Stimulated activated CD4-positive, alpha-beta T cell treated with anti-CD3 and anti-CD28 coated beads, Interleukin-15, amount 100 ng/mL, for 24 hours (primary cell): Measurements from ENCODE around the gene OR1S2.
"Not testable (repeated sequence)": the region's sequence is repeated elsewhere in the genome, so short reads cannot be mapped to it uniquely, and the experiment has no call there.

Experiments used
- DNase-seq: peaks from one replicate; pipeline ENCODE4 v3.0.0-alpha.2; 2020

Gene OR1S2

DNA sequence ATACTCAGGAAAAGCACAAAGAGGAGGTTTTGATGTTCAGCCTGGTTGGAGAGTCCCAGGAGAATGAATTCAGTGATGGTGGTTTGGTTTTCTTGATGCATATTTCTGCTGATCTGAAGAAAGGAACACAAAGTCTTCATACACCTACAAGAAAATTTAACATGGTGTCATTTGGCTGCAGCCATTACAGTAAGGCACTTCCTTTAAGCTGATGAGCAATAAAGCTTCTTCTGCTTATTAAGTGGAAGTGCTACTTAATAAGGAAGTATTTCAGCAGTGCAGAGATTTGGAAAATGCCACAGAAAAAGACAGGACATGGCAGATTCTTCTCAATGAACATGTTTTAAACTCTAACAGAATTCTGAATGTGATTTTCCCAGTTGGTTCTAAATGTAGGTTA lies at the start of gene OR1S2:
OR1S2 (minus strand) TSS at position 101 of the 400 bp plus-strand sequence; CDS start at position 101, 0 bp downstream.
- no peak for DNase-seq

- no peak for DNase-seq
Observed at GRCh38 chr11:58243954-58244353, 40.0 kb upstream of the OR1S2 start.

DNA sequence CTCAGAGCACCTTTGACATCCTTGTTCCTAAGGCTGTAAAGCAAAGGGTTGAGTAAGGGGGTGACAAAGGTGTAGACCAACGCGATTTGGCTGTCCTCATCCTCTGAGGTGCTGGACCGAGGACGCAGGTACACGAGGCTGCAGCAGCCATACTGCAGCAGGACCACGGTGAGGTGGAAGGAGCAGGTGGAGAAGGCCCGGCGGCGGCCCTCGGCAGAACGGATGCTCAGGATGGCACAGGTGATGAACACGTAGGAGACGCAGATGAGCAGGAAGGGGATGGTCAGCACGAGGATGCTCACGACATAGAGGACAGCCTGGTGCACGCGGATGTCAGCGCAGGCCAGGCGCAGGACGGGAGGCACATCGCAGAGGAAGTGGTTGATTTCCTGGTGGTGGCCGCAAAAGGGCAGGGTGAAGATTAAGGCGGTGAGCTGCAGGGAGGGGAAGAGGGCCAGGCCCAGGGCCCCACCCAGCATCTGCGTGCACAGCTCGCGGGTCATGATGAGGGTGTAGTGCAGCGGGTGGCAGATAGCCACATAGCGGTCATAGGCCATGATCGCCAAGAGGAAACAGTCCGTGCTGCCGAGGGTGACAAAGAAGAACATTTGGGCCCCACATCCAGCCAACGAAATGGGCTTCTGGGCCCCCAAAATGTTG lies 24.1 kb upstream of the OR1S2 start:
- no peak for DNase-seq

GRCh38 chr11:58222721-58223120 lies 18.8 kb upstream of the OR1S2 start:
- DNase-seq, result no peak

DNA sequence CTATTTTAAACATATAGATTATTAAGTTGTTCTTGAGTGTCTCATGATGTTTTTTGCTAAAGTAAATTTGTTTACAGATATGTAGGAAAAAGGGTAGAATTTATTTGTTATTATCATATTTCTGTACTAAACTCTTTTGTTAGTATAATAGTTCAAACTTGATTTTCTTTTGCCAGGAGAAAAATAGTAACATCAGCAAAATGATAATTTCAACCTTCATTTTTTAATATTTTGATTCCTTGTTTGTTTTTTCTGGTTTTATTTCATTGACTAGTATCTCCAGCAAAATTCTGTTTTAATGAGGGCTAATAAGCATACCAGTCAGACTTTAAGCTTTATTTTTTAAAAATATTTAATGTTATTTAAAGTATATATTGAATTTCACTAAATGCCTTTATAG lies 12.5 kb upstream of the OR1S2 start:
- DNase-seq, result no peak

GRCh38 chr11:58212420-58212819 lies 8.5 kb upstream of the OR1S2 start, which contains the start of gene OR1S1:
OR1S1 (plus strand) TSS chr11:58212720.
- DNase-seq, result not testable (repeated sequence)

DNA sequence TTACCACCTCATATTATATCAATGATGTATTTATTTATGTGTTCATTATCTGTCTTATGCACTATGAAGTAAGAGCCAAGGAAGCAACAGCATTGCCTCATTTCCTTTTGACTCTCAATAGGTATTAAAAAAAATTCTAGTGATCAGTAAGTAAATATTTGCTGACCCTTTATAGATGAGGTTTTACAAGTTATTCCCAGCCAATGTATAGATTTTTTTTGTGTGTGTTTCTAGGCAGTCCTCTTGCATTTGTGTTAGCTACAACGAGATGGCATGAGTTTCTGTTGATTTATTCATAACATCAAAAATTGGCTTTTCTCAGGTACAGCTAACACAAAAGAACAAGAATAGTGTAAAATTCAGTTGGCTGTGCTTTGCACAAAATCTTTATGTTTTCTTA lies 4.7 kb downstream of the OR1S2 start:
- DNase-seq, result no peak

DNA sequence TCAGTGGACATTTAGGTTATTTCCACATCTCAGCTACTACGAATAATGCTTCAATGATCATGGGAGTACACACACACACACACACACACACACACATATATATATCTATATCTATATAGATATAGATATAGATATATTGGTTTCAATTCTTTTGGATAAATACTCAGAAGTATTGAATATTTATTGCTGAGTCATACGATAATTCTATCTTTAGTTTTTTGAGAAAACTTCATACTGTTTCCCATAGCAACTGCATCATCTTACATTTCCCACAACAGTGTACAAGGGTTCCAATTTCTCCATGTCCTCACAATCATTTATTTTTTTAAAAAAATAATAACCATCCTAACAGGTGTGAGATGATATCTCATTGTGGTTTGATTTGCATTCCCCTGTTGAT lies 8.0 kb downstream of the OR1S2 start:
- no peak for DNase-seq

GRCh38 chr11:58193391-58193790 lies 10.6 kb downstream of the OR1S2 start:
- DNase-seq, result no peak

- DNase-seq, result no peak
Observed at GRCh38 chr11:58192229-58192628, 11.7 kb downstream of the OR1S2 start.

DNA sequence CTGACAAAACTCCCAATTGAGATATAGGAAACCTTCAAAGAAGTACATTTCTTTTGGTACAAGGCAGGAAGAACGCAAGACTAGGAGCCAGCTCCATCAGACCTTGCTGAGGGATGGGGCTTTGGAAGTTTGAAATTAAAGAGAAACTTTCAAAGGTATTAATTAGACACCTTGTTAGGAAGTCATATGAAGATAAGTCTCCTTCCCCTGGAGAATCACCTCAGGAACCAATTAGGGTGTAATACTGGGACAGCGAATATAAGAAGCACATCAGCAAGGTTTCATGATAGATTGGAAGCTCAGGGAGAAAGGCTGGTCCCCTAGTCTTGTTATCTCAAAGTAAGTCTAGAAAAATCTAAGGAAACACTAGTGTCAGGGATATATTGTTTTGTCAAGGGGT lies 15.2 kb downstream of the OR1S2 start, which contains the start of gene OR9Q2:
OR9Q2 (plus strand) TSS at position 301 of the 400 bp plus-strand sequence. CDS start 1,421 bp downstream, outside the sequence.
- no peak for DNase-seq

- DNase-seq, result no peak
Observed at GRCh38 chr11:58186938-58187337, 17.0 kb downstream of the OR1S2 start.

DNA sequence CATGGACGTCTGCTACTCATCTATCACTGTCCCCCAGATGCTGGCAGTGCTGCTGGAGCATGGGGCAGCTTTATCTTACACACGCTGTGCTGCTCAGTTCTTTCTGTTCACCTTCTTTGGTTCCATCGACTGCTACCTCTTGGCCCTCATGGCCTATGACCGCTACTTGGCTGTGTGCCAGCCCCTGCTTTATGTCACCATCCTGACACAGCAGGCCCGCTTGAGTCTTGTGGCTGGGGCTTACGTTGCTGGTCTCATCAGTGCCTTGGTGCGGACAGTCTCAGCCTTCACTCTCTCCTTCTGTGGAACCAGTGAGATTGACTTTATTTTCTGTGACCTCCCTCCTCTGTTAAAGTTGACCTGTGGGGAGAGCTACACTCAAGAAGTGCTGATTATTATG lies 24.3 kb downstream of the OR1S2 start:
- no peak for DNase-seq

DNA sequence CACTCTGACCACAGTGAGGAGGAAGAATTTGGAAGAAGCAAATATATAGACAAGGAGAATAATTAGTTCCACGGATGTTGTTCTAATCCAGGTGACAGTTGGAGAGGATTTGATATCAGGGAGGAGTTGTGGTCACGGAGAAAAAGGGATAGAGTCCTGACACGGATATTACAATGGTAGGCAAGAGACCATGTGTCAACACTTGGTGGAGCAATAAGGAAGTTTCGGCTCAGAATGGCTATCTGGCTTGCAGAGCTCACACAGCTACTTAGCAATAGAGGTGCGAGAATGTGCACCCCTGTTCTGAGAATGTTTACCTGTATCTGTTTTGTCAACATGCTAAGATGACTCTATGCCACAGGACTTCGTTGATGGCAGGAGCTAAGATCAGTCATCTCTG lies 25.5 kb downstream of the OR1S2 start:
- no peak for DNase-seq

GRCh38 chr11:58177409-58178054 lies 26.4 kb downstream of the OR1S2 start:
- DNase-seq, result no peak

- DNase-seq, result no peak
Observed at GRCh38 chr11:58165504-58166106, 38.3 kb downstream of the OR1S2 start.

DNA sequence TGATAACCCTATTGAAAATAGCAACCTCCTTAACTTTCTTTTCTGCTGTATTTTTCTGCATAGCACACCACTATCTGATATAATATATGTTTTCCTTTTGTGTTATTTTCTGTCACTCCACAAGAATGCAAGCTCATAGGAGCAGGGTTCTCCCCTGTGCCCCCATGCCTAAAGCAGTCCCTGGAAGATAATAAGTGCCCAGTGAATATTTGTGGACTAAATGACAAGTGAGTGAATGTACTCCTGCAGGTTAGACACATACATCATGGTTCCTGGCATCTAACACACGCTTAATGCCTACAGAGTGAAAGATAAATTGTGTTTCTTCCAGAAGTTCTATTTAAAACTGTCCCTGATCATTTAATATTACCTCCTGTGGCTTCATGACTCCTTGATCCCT lies 39.0 kb downstream of the OR1S2 start:
- no peak for DNase-seq

- DNase-seq, result no peak
Observed at GRCh38 chr11:58164389-58164788, 39.6 kb downstream of the OR1S2 start.
